HUES6 (cell line): ENCODE results near the gene GBA2.

ENCODE experiments used
- H3K27ac ChIP-seq: 2 replicates; pipeline ENCODE4 v1.7.0; 2013; ENCODE audit warnings: low read depth, mild to moderate bottlenecking, low read length, inconsistent platforms
- H3K27me3 ChIP-seq: 2 replicates; pipeline ENCODE4 v1.6.1; 2013; ENCODE audit warnings: low read length; ENCODE audit not compliant: control insufficient read depth, insufficient read depth
- H3K36me3 ChIP-seq: 2 replicates; pipeline ENCODE4 v1.6.1; 2013; ENCODE audit warnings: low read length; ENCODE audit not compliant: control insufficient read depth, insufficient read depth
- H3K4me1 ChIP-seq: 2 replicates; pipeline ENCODE4 v1.6.1; 2013; ENCODE audit warnings: low read length; ENCODE audit not compliant: control insufficient read depth, insufficient read depth
- H3K4me3 ChIP-seq: 2 replicates; pipeline ENCODE4 v1.5.1; 2013; ENCODE audit warnings: low read depth, low read length
- H3K9ac ChIP-seq: one replicate; pipeline ENCODE4 v1.6.1; 2013; ENCODE audit warnings: mild to moderate bottlenecking, low read length
- H3K9me3 ChIP-seq: 2 replicates; pipeline ENCODE4 v1.6.1; 2013; ENCODE audit warnings: low read depth, low read length; ENCODE audit not compliant: control insufficient read depth, insufficient read depth

Gene GBA2

DNA sequence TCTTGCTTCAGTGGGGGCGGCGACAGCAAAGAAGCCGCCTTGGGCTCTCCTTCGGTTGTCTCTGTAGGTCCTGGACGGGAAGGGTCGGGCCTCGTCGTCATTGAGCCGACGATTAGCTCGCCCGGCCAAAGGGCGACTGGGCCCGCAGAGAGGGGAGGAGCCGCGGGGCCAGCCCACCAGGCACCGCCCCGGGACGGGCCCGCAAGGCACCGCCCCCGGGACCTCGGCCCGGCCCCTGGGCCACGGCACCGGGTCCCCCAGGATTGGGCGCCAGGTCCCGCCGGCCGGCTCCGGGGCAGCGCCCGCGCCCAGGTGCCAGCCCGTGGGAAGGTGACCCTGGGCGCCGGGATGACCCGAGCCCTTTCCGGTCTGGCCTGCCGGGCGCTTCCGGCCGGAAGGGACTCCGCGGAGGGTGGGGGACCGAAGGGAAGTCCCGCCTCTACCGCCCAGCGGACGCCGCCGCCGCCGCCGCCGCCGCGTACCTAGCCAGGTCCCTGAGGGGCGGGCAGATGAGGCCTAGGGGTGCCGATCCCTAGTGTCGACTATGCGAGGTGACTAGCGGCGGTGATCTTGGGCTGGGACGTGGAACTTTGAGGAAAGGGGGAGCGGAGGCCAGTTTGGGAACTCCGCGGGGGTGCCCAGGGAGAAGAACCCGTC lies at the start of gene GBA2, which contains the start of gene RGP1:
Gene GBA2 (minus strand): TSS at position 371 of the 657 bp plus-strand sequence. CDS start 524 bp downstream, outside the sequence.
Gene RGP1 (plus strand): TSS at position 430 of the 657 bp plus-strand sequence. CDS start 469 bp downstream, outside the sequence.
- H3K4me1 ChIP-seq: peaks cover 18% of the 10 kb centered on the region
- no peaks in the 10 kb centered on the region for H3K27me3 ChIP-seq
- no peaks in the 10 kb centered on the region for H3K9me3 ChIP-seq
- peak within 1 kb of the TSS; percentile 76 for H3K9ac ChIP-seq
- peak within 1 kb of the TSS; percentile 40; the same call in 1 of the 2 replicates for H3K27ac ChIP-seq
- H3K4me3 ChIP-seq: peak within 1 kb of the TSS; percentile 80
- peaks cover 48% of the 10 kb centered on the region for H3K36me3 ChIP-seq

DNA sequence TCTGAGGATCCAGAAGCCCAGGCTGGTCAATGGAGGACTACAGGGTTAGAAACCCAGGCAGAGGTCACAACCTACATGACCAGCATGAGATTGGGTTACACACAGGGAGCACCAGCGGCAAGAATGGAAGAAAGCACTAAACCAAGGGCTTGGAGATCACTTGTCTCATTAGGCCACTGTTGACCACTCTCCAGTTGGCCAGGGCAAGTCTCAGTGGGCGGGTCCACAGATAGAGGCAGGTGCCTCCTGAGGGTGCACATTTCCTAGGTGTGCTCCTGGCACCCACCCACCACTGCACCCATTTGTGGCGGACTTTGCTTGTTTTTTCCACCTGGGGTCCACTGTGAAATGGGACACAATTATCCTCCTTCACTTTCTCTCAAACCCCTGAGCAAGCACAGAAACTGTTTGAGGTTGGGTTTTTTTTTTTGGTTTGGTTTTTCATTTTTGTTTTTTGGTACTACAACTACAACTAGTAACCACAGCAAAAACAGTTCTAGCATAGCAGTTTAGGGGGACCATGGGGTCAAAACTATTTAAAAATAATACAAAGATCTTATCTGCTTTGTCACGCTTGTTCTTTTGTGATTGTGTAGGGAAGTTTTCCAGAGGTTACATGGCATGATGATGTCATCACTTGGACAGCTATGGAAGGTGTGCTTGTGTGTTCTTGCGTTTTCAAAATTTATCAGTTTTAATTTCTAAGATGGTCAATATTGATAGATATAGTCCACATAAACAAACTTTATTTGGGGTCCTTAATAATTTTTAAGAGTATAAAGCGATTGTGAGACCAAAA lies 48.5 kb upstream of the GBA2 start:
- Histone ChIP-seq H3K4me3 (no peak overlapping the region), H3K36me3 (peaks cover 10% of the 10 kb centered on the region; the same call in 1 of the 2 replicates), H3K27me3 (peaks cover 2% of the 10 kb centered on the region; the same call in 1 of the 2 replicates), H3K27ac (no peak overlapping the region), H3K9me3 (no peaks in the 10 kb centered on the region), H3K4me1 (peaks cover 11% of the 10 kb centered on the region; the same call in 1 of the 2 replicates), H3K9ac (no peak overlapping the region)

- Histone ChIP-seq H3K27me3 (peaks cover 6% of the 10 kb centered on the region; the same call in 1 of the 2 replicates), H3K36me3 (0 out of 2 replicates have a peak, but pooled peaks cover 3% of the 10 kb centered on the region), H3K4me3 (no peak overlapping the region), H3K4me1 (peaks cover 19% of the 10 kb centered on the region), H3K9me3 (no peaks in the 10 kb centered on the region), H3K9ac (no peak overlapping the region), H3K27ac (no peak overlapping the region)
Observed at GRCh38 chr9:35795695-35796094, 46.7 kb upstream of the GBA2 start.

DNA sequence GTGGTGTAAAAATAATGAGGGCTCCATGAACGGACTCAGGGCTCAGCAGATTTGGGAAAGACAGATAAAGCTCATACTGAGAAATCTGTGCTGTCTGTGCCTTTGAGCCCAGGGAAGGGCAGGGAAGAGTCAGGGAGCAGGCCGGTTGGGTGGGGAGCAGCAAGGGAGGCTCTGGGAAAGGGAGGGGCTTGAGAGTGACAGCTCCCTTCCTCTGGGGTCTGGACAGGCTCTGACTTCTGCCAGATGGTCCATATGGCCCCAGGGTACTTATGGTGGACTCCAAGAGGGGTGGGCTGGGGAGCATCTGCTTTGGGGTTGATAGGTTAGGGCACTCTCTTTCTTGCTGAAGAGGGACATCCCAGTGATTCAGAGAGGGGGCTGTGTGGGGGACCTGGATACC lies 44.4 kb upstream of the GBA2 start:
- Histone ChIP-seq H3K9me3 (no peaks in the 10 kb centered on the region), H3K9ac (no peak overlapping the region), H3K4me1 (peaks cover 26% of the 10 kb centered on the region), H3K27me3 (peaks cover 6% of the 10 kb centered on the region; the same call in 1 of the 2 replicates), H3K36me3 (no peaks in the 10 kb centered on the region), H3K4me3 (no peak overlapping the region), H3K27ac (no peak overlapping the region)

DNA sequence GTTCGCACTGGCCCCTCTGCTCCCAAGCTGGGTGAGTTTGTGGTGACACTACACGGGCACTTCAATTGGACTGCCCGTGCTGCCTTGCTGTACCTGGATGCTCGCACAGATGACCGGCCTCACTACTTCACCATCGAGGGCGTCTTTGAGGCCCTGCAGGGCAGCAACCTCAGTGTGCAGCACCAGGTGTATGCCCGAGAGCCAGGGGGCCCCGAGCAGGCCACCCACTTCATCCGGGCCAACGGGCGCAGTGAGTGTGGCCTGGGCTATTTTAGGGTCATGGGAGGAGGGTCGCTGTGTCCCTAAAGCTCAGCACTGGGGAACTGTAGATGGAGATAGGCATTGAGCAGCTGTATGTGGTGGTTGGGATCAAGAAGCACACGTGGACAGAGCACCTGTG lies 43.8 kb upstream of the GBA2 start:
- H3K27ac ChIP-seq: no peak overlapping the region

GRCh38 chr9:35792024-35792813 lies 43.2 kb upstream of the GBA2 start:
- H3K27me3 ChIP-seq: peaks cover 6% of the 10 kb centered on the region; the same call in 1 of the 2 replicates
- peaks cover 26% of the 10 kb centered on the region for H3K4me1 ChIP-seq
- no peak overlapping the region for H3K9ac ChIP-seq

More for the DNA sequence above, 43.8 kb upstream of the GBA2 start:
- Histone ChIP-seq H3K4me3 (0 out of 2 replicates have a peak overlapping the region, but pooled peaks have one; percentile 29), H3K9ac (no peak overlapping the region), H3K36me3 (no peaks in the 10 kb centered on the region), H3K9me3 (no peaks in the 10 kb centered on the region), H3K27me3 (peaks cover 6% of the 10 kb centered on the region; the same call in 1 of the 2 replicates), H3K4me1 (peaks cover 26% of the 10 kb centered on the region)

DNA sequence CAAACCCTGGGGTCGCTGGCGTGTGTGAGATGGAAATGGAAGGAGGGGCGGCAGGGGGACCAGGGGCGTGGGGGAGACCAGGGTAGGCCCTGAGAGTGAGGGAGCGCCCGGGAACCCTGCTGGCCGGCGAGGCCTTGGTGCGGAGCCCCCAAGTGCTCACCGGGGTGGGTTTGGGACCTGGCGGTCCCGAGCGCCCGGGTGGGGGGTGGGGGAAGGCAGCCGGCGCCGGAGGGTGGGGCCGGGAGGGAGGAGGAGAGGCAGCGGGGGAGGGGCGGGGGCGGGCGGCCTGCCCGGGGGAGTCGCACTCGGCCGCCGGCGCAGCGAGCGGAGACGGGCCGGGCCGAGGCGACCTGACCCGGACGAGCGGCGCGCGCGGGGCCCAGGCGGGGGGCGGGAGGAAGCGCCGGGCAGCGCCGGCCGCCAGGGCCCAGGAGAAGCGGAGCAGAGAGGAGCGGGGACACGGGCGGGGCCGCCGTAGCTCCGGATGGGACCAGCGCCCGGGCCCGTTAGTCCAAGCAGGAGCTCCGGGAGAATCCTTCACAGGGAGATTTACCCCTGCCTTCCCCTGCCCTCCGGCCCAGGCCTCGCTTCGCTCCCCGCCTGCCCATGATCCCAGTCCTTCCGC lies 42.4 kb upstream of the GBA2 start, which contains the start of gene NPR2:
Gene NPR2 (plus strand): TSS at position 295 of the 625 bp plus-strand sequence. CDS start 818 bp downstream, outside the sequence.
- Histone ChIP-seq H3K4me3 (peak within 1 kb of the TSS; percentile 82), H3K27ac (no peak within 1 kb of the TSS), H3K36me3 (no peaks in the 10 kb centered on the region), H3K27me3 (peaks cover 6% of the 10 kb centered on the region; the same call in 1 of the 2 replicates), H3K9me3 (no peaks in the 10 kb centered on the region), H3K4me1 (peaks cover 22% of the 10 kb centered on the region), H3K9ac (peak within 1 kb of the TSS; percentile 67)

More at GRCh38 chr9:35792024-35792813, 43.2 kb upstream of the GBA2 start:
- Histone ChIP-seq H3K9me3 (no peaks in the 10 kb centered on the region), H3K4me3 (peak overlapping the region; percentile 82), H3K36me3 (no peaks in the 10 kb centered on the region), H3K27ac (no peak overlapping the region)

GRCh38 chr9:35790385-35791296 lies 41.6 kb upstream of the GBA2 start:
- Histone ChIP-seq H3K36me3 (no peaks in the 10 kb centered on the region), H3K9me3 (no peaks in the 10 kb centered on the region), H3K27ac (no peak overlapping the region), H3K4me3 (peak overlapping the region; percentile 66), H3K9ac (peak overlapping the region; percentile 35), H3K27me3 (peaks cover 6% of the 10 kb centered on the region; the same call in 1 of the 2 replicates), H3K4me1 (peaks cover 21% of the 10 kb centered on the region)

DNA sequence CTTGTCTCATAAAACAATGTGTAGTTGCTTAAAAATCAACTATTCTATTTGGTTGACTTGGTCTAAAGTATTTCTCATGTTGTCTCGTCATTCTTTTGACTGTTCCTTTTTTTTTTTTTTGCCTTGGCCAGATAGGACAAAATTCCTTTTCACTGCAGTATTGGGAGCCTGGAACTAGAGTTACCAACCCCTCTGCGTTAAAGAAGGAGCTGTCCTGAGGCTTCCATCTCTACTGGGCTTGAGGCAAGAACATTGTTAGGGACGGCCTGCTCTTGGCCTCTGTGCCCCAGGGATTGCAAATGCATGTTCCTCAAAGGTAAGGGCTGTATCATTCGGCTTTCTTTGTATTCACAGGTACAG lies 41.0 kb upstream of the GBA2 start:
- H3K36me3 ChIP-seq: no peaks in the 10 kb centered on the region
- no peaks in the 10 kb centered on the region for H3K9me3 ChIP-seq
- peaks cover 21% of the 10 kb centered on the region for H3K4me1 ChIP-seq
- H3K9ac ChIP-seq: no peak overlapping the region
- no peak overlapping the region for H3K27ac ChIP-seq
- H3K4me3 ChIP-seq: no peak overlapping the region
- H3K27me3 ChIP-seq: peaks cover 6% of the 10 kb centered on the region; the same call in 1 of the 2 replicates
